ENCODE data around the gene ZNF724. TPM values are rescaled to one million over a fixed set of nuclear protein-coding genes. Genes with fewer than 3 reads are reported as not detected.
"Not testable (repeated sequence)": the region's sequence is repeated elsewhere in the genome, so short reads cannot be mapped to it uniquely, and the experiment has no call there.

Gene ZNF724
- 1.3 and 3.3 TPM in 2 replicates for total RNA-seq
- polyA plus RNA-seq = 2.0 and 4.2 TPM in 2 replicates
- 0.55 and 1.1 TPM in 2 replicates for polyA plus RNA-seq (2012)
- 1.5 and 23.8 TPM in 2 replicates for polyA minus RNA-seq (ENCODE audit: low replicate concordance)

DNA sequence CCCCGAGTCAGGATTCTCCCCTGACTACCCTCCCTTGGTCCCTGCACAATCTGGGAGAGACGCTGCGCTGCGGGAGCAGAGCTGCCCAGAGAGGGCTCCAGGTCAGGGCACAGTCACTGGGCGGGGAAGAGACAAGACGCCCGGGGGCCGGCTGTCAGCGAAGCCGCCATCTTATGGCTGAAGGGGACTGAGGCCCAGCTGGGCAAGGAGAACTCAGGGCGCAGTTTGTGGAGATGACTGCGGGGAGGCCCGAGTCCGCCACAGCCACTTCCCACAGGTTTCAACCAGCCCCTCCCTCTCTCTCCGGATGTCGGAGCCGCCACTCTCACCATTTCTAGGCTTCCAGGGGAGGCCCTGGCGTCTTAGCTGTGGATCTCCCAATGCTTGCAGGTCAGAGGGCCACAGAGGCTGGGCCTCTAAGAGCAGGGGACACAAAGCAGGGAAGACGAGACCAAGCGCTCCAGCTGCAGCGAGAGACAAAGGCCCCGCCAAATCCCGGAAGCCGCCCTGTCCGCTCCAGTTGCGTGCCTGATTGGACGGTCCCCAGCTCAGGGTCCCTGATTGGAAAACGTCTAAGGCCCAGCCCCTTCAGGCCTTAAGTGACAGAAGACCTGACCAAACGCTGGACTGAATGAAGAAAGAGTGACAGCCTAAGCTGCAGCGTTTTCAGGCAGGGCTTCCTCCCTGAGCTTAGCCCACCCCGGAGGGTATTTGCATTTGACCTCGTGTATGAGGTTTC lies at the start of gene ZNF724:
TSS of gene ZNF724 (minus strand) at position 484 of the 739 bp plus-strand sequence. CDS start at position 332, 152 bp downstream.
- no peaks in the 10 kb centered on the region for H3K9me3 ChIP-seq (ENCODE audit: control insufficient read depth, insufficient read depth, low read depth, low read length)
- peaks cover 7% of the 10 kb centered on the region for H3K79me2 ChIP-seq (ENCODE audit: control insufficient read depth, insufficient read depth, low read length)
- peak within 1 kb of the TSS; percentile 85 for H3K27ac ChIP-seq (ENCODE audit: insufficient read depth, low read length)
- no peaks in the 10 kb centered on the region for H4K20me1 ChIP-seq (ENCODE audit: control insufficient read depth, extremely low read depth, insufficient read depth, low read length)
- H3K4me3 ChIP-seq (replicated peaks in 1 of 4; ENCODE audit: control extremely low read depth in 1 of 4, insufficient read depth in 1 of 4, low read depth in 3 of 4, low read length in 4 of 4) = peak within 1 kb of the TSS; percentile 60 to 86 (median 76)
- peak within 1 kb of the TSS; percentile 88 for H3K4me2 ChIP-seq (ENCODE audit: extremely low read depth, insufficient read depth, low read length)
- peak within 1 kb of the TSS; percentile 41 for H3K9ac ChIP-seq (ENCODE audit: insufficient read depth, low read length)
- H3K27me3 ChIP-seq (ENCODE audit: control insufficient read depth, insufficient read depth, low read length) = no peaks in the 10 kb centered on the region
- peak within 1 kb of the TSS; percentile 99 for H2AFZ ChIP-seq (ENCODE audit: low read length)
- TF ChIP-seq EZH2 (IDR thresholded peaks at IDR 0.05; ENCODE audit: low read length, missing control alignments) = no peak
- TF ChIP-seq, protein P1, sequence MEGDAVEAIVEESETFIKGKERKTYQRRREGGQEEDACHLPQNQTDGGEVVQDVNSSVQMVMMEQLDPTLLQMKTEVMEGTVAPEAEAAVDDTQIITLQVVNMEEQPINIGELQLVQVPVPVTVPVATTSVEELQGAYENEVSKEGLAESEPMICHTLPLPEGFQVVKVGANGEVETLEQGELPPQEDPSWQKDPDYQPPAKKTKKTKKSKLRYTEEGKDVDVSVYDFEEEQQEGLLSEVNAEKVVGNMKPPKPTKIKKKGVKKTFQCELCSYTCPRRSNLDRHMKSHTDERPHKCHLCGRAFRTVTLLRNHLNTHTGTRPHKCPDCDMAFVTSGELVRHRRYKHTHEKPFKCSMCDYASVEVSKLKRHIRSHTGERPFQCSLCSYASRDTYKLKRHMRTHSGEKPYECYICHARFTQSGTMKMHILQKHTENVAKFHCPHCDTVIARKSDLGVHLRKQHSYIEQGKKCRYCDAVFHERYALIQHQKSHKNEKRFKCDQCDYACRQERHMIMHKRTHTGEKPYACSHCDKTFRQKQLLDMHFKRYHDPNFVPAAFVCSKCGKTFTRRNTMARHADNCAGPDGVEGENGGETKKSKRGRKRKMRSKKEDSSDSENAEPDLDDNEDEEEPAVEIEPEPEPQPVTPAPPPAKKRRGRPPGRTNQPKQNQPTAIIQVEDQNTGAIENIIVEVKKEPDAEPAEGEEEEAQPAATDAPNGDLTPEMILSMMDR (conservative IDR thresholded peaks at IDR 0.05 in 1 of 2, IDR thresholded peaks at IDR 0.05 in 1 of 2; ENCODE audit: low read depth in 1 of 2, low read length in 2 of 2) = no peak
- DNase-seq (ENCODE audit: low read depth in 2 of 2) = peak; percentile 98 to 99
- H3K36me3 ChIP-seq (ENCODE audit: control insufficient read depth, insufficient read depth, low read length) = no peaks in the 10 kb centered on the region
- no peaks in the 10 kb centered on the region for H3K4me1 ChIP-seq (ENCODE audit: control insufficient read depth, extremely low read depth, insufficient read depth, low read length)

DNA sequence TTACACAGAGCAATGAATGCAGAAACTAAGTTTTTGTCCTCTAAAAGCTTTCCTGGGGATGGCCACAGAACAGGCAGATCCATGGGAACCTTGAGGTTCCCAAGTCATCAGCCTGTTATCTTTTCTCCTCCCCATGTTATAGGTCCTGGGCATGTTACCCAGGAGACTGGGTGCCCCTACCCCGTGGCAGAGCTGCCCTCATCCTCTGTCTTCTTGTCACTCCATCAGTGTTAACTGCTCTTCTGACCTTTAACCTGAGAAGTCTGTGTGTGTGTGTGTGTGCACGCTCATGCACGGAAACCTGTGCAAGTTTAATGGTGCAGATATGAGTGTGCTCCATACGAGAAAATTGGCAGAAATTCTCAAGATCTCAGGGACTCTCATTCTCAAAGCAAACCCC lies 43.9 kb upstream of the ZNF724 start:
- H3K79me2 ChIP-seq (ENCODE audit: control insufficient read depth, insufficient read depth, low read length) = no peaks in the 10 kb centered on the region
- no peaks in the 10 kb centered on the region for H3K9me3 ChIP-seq (ENCODE audit: control insufficient read depth, insufficient read depth, low read depth, low read length)
- H3K4me2 ChIP-seq (ENCODE audit: extremely low read depth, insufficient read depth, low read length) = no peak overlapping the region
- H3K4me1 ChIP-seq (ENCODE audit: control insufficient read depth, extremely low read depth, insufficient read depth, low read length) = no peaks in the 10 kb centered on the region
- H3K27ac ChIP-seq (ENCODE audit: insufficient read depth, low read length) = no peak overlapping the region
- no peak overlapping the region for H3K9ac ChIP-seq (ENCODE audit: insufficient read depth, low read length)
- no peak overlapping the region for H2AFZ ChIP-seq (ENCODE audit: low read length)
- no peaks in the 10 kb centered on the region for H3K36me3 ChIP-seq (ENCODE audit: control insufficient read depth, insufficient read depth, low read length)
- TF ChIP-seq, protein P1 (conservative IDR thresholded peaks at IDR 0.05 in 1 of 2, IDR thresholded peaks at IDR 0.05 in 1 of 2; ENCODE audit: low read depth in 1 of 2, low read length in 2 of 2) = no peak
- no peak for TF ChIP-seq EZH2 (IDR thresholded peaks at IDR 0.05; ENCODE audit: low read length, missing control alignments)
- no peak for DNase-seq (ENCODE audit: low read depth in 2 of 2)
- no peaks in the 10 kb centered on the region for H4K20me1 ChIP-seq (ENCODE audit: control insufficient read depth, extremely low read depth, insufficient read depth, low read length)
- no peak overlapping the region for H3K4me3 ChIP-seq (replicated peaks in 1 of 4; ENCODE audit: control extremely low read depth in 1 of 4, insufficient read depth in 1 of 4, low read depth in 3 of 4, low read length in 4 of 4)
- no peaks in the 10 kb centered on the region for H3K27me3 ChIP-seq (ENCODE audit: control insufficient read depth, insufficient read depth, low read length)

DNA sequence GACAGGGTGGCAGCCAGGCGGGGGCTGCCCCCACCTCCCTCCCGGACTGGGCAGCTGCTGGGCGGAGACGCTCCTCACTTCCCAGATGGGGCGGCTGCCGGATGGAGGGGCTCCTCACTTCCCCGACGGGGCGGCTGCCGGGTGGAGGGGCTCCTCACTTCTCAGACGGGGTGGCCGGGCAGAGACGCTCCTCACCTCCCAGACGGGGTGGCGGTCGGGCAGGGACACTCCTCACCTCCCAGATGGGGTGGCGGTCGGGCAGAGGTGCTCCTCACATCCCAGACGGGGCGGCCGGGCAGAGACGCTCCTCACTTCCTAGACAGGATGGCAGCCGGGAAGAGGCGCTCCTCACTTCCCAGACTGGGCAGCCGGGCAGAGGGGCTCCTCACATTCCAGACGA lies 39.8 kb upstream of the ZNF724 start:
- not testable (repeated sequence) for H2AFZ ChIP-seq (ENCODE audit: low read length); H3K9me3 ChIP-seq (ENCODE audit: control insufficient read depth, insufficient read depth, low read depth, low read length); H4K20me1 ChIP-seq (ENCODE audit: control insufficient read depth, extremely low read depth, insufficient read depth, low read length); H3K4me1 ChIP-seq (ENCODE audit: control insufficient read depth, extremely low read depth, insufficient read depth, low read length); H3K4me2 ChIP-seq (ENCODE audit: extremely low read depth, insufficient read depth, low read length); H3K79me2 ChIP-seq (ENCODE audit: control insufficient read depth, insufficient read depth, low read length); H3K27me3 ChIP-seq (ENCODE audit: control insufficient read depth, insufficient read depth, low read length); H3K27ac ChIP-seq (ENCODE audit: insufficient read depth, low read length); DNase-seq (ENCODE audit: low read depth in 2 of 2); H3K36me3 ChIP-seq (ENCODE audit: control insufficient read depth, insufficient read depth, low read length); H3K4me3 ChIP-seq (replicated peaks in 1 of 4; ENCODE audit: control extremely low read depth in 1 of 4, insufficient read depth in 1 of 4, low read depth in 3 of 4, low read length in 4 of 4); H3K9ac ChIP-seq (ENCODE audit: insufficient read depth, low read length)

Measured in fibroblast of lung (primary cell).